Islet of Langerhans (tissue), 1 donor: Measurements from ENCODE around the gene PDE6B.
"Not testable (repeated sequence)": the region's sequence is repeated elsewhere in the genome, so short reads cannot be mapped to it uniquely, and the experiment has no call there.

Experiments
- FAIRE-seq: peaks from one replicate; lab custom pipeline; 2011; peaks lifted over from hg19 to GRCh38; lab: Jason Lieb, UNC

The PDE6B gene

DNA sequence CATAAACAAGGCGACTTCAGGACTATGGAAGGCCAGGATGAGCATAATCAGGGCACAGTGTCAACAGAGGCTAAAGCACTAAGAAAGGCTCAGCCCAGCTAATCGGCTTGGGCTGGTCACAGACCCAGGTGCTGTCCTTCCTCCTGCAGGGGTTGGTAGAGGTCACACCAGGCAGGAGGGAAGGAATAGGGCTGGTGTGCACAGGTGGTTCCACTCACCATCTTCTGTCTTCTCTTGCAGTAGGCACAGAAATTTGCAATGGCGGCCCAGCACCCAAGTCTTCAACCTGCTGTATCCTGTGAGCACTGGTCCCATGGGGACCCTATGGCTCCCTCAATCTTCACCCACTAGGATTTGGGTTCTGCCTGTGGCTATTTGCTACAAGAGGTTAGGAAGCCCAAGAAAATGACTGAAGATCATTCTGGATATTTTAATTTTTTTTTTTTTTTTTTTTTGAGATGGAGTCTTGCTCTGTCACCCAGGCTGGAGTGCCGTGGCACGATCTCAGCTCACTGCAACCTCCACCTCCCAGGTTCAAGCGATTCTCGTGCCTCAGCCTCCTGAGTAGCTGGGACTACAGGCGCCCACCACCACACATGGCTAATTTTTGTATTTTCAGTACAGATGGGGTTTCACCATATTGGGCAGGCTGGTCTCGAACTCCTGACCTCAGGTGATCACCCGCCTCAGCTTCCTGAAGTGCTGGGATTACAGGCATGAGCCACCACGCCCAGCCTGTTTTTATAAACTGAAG is 44.6 kb downstream of the PDE6B start:
- not testable (repeated sequence) for FAIRE-seq

DNA sequence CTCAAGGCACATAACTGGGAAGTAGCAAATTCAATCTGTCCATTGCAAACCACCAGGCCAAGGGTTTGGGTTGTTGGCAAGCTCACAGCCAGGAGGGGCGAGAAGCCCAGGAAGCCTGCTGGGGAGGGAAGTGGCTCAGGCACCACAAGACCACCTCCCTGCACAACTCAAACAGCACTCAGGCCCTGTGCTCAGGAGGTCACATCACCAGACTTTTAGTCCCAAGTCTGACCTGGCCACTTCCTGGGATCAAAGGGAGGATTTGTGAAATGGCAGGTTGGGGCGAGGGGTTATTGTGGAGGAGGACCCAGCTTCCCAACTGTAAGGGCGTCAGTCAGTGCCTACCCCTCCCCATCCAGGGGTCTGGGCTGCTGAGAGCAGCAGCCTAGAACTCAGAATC is 46.4 kb downstream of the PDE6B start:
- no peak for FAIRE-seq

DNA sequence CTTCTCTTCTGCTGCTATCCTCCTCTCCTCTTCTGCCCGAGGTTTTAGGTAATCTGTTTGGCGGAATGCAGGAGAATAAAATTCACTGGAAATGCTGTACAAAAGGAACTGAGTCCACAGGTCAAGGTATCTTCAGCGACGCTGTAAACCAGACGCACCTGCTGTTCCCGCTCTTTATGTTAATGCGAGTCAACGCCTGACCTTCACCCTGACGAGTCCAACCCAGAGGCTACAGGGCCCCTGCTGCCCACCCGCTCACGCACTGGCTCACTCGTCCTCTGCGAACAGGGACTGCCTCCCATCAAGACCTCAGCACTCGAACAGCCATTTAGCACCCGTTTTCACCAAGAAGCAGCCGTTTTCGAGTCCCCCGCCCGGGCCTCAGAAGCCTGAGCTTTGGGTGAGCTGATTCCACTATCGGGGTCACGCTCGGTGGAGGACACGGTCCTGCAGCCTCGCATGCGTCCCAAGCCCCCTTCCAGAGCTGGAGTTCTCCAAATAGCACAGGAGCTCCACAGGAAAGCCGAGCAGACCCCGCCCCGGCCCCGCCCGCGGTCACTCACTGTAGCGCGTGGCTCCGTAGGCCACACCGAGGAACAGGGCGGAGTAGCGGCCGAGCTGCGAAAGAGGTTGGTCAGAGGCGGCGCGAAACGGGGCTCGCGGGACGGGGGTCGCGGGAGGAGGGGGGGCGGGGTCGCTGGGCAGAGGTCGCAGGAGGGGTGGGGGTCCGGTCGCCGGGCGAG is 48.1 kb downstream of the PDE6B start:
- no peak for FAIRE-seq

DNA sequence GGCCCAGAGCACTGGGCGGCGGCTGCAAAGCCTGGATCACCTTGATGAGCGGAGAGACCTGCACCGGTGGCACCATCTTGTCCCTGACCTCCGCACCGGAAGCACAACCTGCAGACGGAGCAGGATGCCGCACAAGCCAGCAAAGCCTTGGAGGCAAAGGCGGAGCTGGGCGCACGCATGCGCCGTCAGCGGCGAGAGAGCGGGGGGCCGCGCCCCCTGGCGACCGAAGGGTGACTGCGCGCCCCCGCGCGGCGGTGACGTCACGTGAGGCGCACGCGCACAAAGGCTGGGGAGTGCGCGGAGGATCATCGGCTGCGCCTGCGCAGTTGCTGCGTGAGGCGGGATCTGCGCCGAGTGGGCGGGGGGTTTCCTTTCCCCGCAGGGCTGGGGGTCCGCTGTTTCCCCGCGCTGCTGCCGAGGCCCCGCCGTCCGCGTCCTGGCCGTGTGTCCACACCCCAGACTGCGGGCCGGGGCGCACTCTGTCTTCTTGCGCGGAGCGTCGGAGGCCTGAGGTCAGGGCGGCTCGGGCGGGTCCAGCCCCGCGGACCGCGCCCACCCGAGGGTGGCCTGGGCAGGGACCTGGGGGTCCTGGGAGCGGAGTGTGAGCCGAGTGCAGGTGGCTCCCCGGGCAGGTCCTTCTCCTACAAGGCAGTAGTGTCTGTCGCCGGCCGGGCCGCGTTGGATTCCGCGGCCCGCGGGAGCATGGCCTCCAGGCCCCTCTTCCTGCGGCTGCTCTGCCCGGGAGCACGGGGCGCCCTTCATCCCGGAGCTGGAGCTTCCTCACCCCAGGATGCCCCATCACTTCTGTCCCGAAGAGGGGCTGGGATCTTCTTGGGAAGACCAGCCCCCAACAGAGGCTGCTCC is 49.0 kb downstream of the PDE6B start, which contains the start of the genes ATP5ME and MYL5:
ATP5ME (minus strand) TSS at position 105 of the 864 bp plus-strand sequence; CDS start at position 76, 29 bp downstream.
MYL5 (plus strand) TSS at position 371 of the 864 bp plus-strand sequence. CDS start 3,485 bp downstream, outside the sequence.
- FAIRE-seq = peak; percentile 36

DNA sequence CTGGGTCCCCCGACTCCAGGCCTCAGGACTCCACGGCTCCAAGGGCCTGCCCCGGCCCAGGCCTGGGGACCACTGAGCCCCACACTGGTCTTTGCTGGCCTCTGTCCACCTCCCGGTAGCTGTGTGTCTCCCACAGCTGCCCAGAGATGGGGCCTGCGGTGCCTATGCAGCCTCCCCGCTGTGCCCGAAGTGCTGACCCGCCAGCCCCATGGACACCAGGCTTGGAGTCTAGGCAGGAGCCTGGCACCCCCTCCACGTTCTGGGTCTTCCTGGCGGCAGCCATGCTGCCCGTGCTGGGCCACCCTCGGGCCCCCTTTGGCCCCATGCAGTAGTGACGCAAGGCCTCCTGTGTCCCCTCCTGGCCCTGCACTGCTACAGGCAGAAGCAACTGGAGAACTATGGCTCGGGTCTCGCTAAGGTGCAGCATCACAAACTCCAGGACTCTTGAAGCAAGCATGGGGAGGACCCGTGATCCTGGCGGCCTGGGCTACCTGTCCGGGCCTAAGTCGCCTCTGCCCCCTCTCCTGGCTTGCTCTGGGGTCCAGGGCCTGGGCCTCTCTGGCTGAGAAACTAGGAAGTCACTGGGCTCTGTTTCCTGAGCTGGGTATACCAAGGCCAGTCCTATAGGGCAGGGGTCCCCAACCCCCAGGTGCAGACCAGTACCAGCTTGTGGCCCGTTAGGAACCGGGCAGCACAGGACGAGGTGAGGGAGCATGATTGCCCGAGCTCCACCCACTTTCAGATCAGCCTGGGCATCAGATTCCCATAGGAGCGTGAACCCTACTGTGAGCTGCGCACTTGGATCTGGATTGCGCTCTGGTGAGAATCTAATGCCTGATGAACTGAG is 49.9 kb downstream of the PDE6B start:
- FAIRE-seq = no peak

DNA sequence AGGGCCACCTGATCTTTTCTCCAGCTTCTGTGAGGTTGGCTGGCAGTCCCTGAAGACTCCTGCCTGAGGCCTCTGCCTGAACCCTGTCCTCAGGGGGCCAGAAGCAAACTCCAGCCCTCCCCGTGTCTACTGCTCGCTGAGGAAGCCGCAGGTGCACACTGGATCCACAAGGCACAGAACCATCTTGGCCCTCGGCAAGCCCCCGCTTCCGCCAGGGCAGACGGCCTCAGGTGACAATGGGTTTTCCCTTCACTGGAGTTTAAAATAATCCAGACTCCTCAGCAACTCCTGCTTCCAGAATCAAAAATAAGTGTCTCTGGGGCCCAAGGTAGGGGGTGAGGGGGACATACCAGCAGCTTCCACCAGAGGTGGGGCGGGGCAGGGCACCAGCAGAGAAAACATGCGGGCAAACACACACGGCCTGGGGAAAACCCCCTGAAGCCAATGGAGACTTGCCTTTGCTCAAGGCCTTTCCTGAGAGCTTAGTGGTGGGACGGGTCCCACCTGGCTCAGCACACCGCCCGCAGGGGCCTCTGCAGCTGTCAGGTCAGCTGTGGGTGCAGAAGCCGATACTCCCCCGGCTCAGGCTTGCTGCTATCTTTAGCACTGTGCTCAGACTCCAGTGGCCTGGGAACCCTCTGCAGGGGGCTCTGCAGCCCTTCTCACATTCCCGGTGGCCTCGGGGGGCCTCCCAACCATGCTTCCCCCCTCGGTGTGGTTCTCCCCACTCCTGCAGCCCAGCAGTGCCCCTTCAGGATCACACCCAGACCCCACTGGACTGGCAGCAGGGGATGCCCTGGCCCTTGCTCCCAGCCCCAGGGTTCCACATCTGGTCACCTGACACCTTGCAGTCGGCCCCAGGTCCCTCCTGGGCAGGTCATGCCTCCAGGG is 50.9 kb downstream of the PDE6B start:
- FAIRE-seq = no peak

DNA sequence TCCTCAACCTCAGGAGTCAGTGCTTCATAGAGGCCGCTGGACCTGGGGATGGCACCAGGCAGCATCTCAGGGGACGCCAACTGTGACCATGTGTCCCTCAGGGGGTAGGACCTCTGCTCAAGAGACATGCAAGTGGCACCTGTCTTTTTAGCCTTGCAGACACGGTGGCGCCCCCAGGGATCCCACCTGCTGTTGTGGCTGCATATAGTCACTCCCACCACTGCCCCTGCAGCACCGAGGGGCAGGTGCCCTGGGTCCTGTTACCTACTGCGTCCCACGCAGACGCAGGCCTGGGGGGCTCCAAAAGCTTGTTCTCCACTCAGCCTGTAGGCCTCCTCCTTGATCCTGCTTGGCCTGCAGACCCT is 51.5 kb downstream of the PDE6B start:
- FAIRE-seq = no peak

DNA sequence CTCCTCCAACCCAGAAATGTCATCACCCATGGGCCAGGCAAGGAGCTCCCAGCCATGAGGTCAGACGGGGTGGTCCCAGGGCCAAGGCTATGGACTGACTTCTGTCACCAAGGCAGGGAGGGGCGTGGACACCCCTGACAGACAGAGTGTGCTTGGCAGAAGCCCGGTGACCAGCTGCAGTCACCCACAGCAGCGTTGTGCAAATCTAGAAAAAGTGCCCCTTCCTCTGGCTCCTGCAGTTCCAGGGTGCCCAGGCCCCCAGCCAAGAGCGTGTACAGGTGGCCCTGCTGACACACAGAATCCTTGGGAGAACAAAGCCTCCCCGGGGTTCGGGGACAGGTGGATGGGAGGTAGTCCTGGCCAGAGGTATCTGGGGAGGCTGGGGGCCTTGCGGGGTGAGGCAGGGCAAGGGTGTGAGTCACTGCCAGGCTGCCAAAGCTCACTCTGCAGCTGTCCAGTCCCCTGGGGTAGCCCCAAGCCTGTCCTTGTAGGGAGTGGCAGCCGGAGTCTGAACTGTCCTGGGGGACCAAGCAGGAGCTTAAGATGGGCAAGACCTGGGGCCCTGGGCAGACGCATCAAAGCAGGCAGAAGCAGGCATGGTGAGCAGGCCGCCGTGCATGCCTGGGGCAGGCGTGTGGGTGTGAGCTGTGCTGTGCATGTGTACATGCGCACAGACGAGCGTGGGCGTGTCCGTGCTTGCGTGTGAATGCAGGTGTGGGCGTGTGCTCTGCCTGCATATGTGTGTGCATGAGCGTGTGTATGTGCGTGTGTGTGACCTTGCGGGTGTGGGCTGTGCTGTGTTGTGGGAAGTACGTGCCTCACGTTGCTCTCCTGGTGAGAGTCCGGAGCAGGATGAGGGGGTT is 52.3 kb downstream of the PDE6B start:
- FAIRE-seq = no peak

DNA sequence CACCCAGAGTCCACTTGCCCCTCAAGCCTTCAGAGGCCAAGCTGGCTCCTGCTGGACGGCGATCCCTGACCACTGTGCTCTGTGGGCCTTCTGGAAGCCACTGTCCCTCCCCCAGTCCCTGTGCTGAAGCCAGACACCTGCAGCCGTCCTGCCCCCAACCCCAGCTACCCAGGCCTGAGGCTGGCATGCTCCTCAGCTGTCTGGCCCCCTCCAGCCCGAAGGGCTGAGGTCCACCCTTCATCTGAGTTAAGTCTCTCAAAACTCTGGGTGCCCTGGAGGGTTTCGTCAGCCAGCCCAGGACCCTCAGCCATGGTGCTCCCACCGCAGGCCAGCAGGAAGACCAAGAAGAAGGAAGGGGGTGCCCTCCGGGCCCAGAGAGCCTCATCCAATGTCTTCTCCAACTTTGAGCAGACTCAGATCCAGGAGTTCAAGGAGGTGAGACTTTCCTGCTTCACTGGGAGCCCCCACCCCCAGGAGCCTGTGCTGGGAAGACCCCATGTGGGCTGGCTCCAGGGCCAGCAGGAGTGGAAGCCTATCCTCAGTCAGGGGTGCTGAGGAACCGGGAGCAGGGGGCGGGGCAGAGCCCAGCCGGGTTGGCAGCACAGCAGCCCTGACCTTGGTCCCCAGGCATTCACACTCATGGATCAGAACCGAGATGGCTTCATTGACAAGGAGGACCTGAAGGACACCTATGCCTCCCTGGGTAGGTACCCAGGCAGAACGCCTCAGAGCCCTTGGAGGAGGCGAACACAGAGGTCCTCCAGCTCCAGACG is 53.1 kb downstream of the PDE6B start:
- no peak for FAIRE-seq

DNA sequence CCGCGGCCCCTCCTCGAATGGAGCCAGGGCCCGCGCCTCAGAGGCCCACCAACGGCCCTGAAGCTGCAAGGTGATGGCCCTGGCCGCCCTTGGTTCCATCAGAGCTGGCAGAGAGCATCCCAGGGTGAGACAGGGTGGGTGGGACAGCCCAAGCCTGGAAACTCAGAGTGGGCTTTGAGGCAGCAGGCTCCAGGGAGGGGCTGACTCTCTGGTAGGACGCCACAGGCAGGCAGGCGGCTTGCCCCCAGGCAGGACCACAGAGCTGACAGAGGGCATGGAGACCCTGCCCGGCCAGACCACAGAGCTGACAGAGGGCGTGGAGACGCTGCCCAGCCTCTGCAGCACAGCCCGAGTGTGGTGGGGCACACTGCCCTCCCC is 53.7 kb downstream of the PDE6B start:
- no peak for FAIRE-seq

DNA sequence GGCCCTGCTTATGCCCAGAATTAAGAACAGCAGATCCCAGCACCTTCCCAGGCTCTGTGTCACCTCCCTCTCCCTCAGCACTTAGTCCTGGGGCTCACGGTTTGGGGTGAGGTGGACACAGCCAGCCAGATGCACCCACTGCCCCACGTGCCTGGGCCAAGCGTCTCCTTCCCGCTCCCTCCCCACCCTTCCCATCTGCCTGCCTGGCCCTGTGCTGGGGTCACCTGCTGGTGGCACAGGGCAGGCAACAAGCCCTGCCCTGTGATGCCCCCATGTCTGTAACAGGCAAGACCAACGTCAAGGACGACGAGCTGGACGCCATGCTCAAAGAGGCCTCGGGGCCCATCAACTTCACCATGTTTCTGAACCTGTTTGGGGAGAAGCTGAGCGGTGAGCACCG is 54.3 kb downstream of the PDE6B start:
- FAIRE-seq = no peak

DNA sequence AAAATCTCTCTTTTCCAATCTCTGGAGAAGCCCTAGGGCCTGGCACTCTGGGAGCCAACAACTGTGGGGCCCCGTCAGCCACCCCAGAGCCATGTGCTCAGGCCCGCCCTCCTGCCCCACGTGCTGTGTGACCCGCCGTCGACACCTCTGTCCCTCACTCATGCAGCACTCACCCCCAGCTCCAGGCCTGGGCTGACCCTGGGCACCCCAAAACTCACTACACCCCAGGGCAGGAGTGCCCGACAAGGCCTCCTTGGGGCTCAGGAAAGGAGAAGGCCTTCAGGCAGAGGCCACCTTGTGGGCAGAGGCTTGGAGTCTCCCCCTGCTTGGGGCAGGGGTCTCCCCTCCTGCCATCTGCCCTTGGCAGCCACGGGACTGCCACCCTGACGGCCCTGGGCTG is 54.7 kb downstream of the PDE6B start:
- FAIRE-seq = no peak

DNA sequence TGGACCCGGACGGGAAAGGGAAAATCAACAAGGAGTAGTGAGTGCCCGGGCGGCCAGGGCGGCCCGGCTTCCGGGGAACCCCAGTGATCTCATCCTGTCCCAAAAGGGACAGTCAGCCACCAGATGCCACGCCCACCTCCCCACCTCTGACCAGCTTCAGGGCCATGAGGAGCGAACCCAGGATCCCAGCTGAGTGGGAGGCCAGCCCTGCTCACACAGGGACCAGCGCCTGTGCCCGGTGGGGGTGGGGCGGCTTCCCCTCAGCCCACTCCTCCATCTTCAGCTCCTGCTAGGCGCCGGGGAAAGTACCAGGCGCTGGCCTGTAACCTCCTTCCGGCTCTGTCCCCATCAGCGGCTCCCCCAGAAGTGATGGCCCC is 55.2 kb downstream of the PDE6B start:
- FAIRE-seq = no peak

DNA sequence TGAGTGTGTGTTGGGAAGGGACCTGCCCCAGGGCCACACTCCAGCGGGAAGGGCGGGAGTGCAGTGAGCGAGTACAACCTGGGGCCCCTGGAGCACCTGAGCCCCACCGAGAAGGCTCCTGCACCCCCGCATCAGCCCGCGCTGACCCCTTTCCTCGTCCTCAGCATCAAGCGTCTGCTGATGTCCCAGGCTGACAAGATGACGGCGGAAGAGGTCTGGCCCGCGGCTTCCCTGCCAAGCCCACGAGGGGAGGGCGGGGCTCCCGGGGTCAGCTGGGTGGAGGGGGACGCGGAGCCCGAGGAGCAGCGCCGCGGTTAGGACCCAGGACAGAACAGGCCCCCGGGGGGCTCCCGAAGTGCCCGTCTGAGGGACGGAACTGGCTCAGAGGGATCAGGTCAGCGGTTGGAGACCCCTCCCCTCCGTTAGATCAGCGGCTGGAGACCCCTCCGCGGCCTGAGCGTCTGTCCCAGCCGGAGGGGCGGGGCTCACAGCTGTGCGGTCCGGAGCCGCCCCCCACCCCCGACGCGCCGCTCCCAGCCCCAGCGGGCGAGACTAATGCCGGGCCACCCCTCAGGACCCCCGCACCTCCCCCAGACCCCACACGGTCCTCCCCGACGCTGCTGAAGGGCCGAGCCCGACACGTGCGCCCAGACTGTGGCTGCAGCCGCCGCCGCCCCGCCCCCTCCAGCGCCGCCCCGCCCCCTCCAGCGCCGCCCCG is 55.7 kb downstream of the PDE6B start:
- FAIRE-seq = no peak

DNA sequence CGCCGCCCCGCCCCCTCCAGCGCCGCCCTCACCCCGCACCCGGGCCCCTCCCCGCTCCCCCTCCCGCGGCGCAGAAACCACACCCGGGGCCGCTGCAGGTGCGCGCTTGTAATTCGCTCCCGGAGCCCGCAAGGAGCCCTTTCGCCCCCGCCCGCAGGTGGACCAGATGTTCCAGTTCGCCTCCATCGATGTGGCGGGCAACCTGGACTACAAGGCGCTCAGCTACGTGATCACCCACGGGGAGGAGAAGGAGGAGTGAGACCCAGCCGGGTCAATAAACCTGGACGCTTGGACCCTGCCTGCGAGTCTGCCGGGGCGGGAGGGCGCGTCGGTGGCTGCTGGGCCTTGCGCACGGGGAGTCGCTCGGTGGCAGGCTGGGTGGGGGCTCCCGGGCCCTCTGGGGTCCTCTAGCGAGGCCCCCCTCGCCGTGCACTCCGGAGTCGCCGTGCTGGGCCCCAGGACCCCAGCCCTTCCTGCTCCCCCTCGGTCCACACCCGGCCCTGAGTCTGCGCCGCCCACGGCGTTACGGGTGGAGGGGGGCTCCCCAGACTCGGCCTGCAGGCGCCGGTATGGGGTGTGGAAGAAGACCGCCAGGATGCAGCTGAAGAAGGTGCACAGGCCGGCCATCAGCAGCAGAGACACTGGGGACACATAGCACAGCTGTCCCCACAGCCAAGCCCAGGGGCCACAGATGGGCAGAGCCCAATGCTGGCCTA is 56.5 kb downstream of the PDE6B start:
- no peak for FAIRE-seq

DNA sequence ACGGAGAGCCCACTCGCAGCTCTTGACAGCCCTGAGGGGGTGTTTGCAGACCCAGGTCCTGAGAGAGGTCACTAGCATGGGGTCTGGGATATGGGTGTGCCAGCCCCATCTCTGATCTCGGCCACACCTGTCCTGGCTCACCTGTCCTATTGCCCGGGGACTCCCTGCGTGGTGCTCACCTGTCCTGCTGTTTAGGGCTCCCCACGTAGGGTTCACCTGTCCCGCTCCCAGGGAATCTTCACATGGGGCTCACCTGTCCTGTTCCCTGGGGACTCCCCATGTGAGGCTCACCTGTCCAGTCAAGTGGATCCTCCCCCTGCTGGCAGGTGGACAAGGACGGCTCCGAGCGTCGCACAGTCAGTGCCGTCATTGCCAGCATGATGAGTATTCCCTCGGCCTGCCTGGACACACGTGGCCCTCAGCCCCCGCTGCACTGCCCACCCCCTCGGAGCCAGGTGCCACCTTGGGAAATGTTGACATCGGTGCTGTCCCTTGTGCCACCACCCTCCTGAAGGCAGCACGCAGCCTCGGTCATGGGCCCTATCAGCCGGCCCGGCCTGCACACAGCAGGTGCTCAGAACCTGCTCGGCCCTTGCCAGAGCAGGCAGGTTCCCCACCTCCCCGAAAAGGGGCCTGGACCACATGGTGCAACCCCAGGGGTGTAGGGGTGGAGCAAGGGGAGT is 57.3 kb downstream of the PDE6B start:
- no peak for FAIRE-seq

DNA sequence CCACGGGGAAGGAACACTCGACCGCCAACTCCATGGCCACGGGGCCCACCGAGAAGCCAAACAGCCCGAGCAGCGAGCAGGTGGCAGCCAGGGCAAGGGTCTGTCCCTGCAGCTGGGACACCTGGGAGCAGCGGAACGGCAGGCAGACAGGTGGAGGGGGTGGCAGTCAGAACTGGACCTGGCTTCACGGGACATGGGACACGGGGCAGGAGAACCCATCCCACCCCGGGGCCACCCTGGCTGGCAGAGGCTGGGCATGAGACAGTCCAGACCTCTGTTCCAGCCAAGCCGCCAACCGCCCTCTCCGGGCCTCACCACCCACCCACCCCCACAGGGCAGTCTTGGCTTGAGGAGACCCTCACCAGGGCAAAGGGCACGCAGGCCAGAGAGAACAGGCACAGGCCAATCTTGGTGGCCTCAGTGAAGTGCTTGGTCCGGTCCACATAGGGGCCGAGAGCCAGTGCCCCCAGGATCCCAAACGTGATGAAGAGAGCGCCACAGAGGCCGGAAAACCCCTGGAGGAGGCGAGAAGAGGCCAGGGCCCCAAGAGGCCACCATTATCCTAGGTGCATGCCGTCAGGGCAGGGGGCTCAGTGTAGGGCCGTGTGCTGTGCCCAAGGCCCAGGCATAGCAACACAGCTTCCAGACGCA is 58.0 kb downstream of the PDE6B start:
- FAIRE-seq = no peak
